ENCODE results near the gene NXN. TPM values are rescaled to one million over a fixed set of nuclear protein-coding genes. Genes with fewer than 3 reads are reported as not detected.

NXN gene
- total and polyA plus RNA-seq, 9 donors = 5.5 to 34.8 (median 28.4) TPM

GRCh38 chr17:819251-819650 is 160.3 kb downstream of the NXN start:
- no peak overlapping the region for H3K4me3 ChIP-seq
- no peaks in the 10 kb centered on the region for H3K9me3 ChIP-seq
- no peaks in the 10 kb centered on the region for H3K4me1 ChIP-seq (ENCODE audit: insufficient read depth)
- no peaks in the 10 kb centered on the region for H3K36me3 ChIP-seq
- H3K27ac ChIP-seq = no peak overlapping the region
- TF ChIP-seq CTCF (IDR thresholded peaks at IDR 0.05) (no peak), EP300 (IDR thresholded peaks at IDR 0.05) (no peak), POLR2A (IDR thresholded peaks at IDR 0.05) (no peak)
- intact Hi-C loops (cut with DNase I) = no loop called here
- DNase-seq = no peak
- 93 to 95% (median 94%) methylated on average over 18 to 19 of the region's 19 CpGs for WGBS, 3 donors
- no peaks in the 10 kb centered on the region for H3K27me3 ChIP-seq

GRCh38 chr17:814371-814770 is 165.2 kb downstream of the NXN start:
- 90 to 95% (median 93%) methylated on average over 20 of the region's 20 CpGs for WGBS, 3 donors

GRCh38 chr17:812638-813204 is 166.9 kb downstream of the NXN start:
- Histone ChIP-seq H3K36me3 (no peaks in the 10 kb centered on the region), H3K4me1 (ENCODE audit: insufficient read depth) (no peaks in the 10 kb centered on the region), H3K9me3 (no peaks in the 10 kb centered on the region), H3K4me3 (no peak overlapping the region), H3K27ac (no peak overlapping the region), H3K27me3 (no peaks in the 10 kb centered on the region)
- TF ChIP-seq EP300 (IDR thresholded peaks at IDR 0.05) = no peak
- no peak for TF ChIP-seq CTCF (IDR thresholded peaks at IDR 0.05)
- TF ChIP-seq POLR2A (IDR thresholded peaks at IDR 0.05) = no peak
- DNase-seq = no peak
- intact Hi-C loops (cut with DNase I) = no loop called here
- 90 to 96% (median 94%) methylated on average over 14 of the region's 14 CpGs for WGBS, 3 donors

More at GRCh38 chr17:814371-814770, 165.2 kb downstream of the NXN start:
- Histone ChIP-seq H3K36me3 (no peaks in the 10 kb centered on the region), H3K4me1 (ENCODE audit: insufficient read depth) (no peaks in the 10 kb centered on the region), H3K9me3 (no peaks in the 10 kb centered on the region), H3K27me3 (no peaks in the 10 kb centered on the region), H3K27ac (no peak overlapping the region), H3K4me3 (no peak overlapping the region)
- DNase-seq = no peak
- no peak for TF ChIP-seq EP300 (IDR thresholded peaks at IDR 0.05)
- no peak for TF ChIP-seq POLR2A (IDR thresholded peaks at IDR 0.05)
- TF ChIP-seq CTCF (IDR thresholded peaks at IDR 0.05) = no peak
- intact Hi-C loops (cut with DNase I) = no loop called here

- no peaks in the 10 kb centered on the region for H3K36me3 ChIP-seq
- H3K9me3 ChIP-seq = no peaks in the 10 kb centered on the region
- 77 to 83% (median 82%) methylated on average over 28 to 29 of the region's 29 CpGs for WGBS, 3 donors
- H3K27ac ChIP-seq = no peak overlapping the region
- no peaks in the 10 kb centered on the region for H3K27me3 ChIP-seq
- intact Hi-C loops (cut with DNase I) = no loop called here
- DNase-seq = no peak
- TF ChIP-seq POLR2A (IDR thresholded peaks at IDR 0.05) = no peak
- H3K4me1 ChIP-seq (ENCODE audit: insufficient read depth) = no peaks in the 10 kb centered on the region
- no peak overlapping the region for H3K4me3 ChIP-seq
Measured at GRCh38 chr17:811051-811784, 168.4 kb downstream of the NXN start.

Data from ovary (tissue), 9 donors.